Measurements from ENCODE around the gene SOX13. TPM values are rescaled to one million over a fixed set of nuclear protein-coding genes. Genes with fewer than 3 reads are reported as not detected.

Gene SOX13
- total RNA-seq, 1 donor from 2014 or later, result 0.42 TPM

Other genes with a start within 250 kb of the SOX13 start
- 132 and 133 TPM in 2 replicates for gene SNRPE, start 211.5 kb upstream of the SOX13 start, total RNA-seq
- not detected in 2 replicates for gene ETNK2, start 78.9 kb downstream of the SOX13 start, total RNA-seq
- gene REN, start 93.2 kb downstream of the SOX13 start, total RNA-seq, result not detected in 2 replicates
- gene KISS1, start 123.4 kb downstream of the SOX13 start, total RNA-seq, result not detected in 2 replicates
- not detected in 2 replicates for gene GOLT1A, start 140.9 kb downstream of the SOX13 start, total RNA-seq

Data from T-helper 1 cell treated with Interleukin-12 subunit alpha and Interleukin-12 subunit beta and Interleukin-4 antibody, amounts not matched to agents 30 ng/mL and 1 ng/mL, for 36 hours (primary cell).